ENCODE measurements around the gene CGREF1.
A peak's percentile ranks its signal among the peaks of the same experiment; 100 is the strongest.
"Not testable (repeated sequence)": the region's sequence is repeated elsewhere in the genome, so short reads cannot be mapped to it uniquely, and the experiment has no call there.

CGREF1 gene

DNA sequence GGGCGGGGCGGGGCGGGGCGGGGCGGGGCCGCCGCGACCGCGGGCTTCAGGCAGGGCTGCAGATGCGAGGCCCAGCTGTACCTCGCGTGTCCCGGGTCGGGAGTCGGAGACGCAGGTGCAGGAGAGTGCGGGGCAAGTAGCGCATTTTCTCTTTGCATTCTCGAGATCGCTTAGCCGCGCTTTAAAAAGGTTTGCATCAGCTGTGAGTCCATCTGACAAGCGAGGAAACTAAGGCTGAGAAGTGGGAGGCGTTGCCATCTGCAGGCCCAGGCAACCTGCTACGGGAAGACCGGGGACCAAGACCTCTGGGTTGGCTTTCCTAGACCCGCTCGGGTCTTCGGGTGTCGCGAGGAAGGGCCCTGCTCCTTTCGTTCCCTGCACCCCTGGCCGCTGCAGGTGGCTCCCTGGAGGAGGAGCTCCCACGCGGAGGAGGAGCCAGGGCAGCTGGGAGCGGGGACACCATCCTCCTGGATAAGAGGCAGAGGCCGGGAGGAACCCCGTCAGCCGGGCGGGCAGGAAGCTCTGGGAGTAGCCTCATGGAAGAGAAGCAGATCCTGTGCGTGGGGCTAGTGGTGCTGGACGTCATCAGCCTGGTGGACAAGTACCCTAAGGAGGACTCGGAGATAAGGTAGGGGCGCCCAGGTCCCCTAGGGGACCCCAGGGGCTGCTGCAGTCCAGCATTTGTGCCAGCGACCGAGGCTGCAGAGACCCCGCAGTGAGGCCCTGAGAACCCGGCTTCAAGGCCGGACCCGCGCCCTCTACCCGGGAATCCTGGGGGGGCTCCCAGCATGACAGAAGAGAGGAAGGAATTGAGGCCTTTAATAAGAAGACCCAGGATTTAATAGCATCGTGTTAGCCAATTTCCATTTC is 32.0 kb downstream of the CGREF1 start, which contains the start of gene KHK:
TSS of gene KHK (plus strand) at position 49 of the 870 bp plus-strand sequence. CDS start at position 537, 488 bp downstream.
- DNase-seq: no peak

DNA sequence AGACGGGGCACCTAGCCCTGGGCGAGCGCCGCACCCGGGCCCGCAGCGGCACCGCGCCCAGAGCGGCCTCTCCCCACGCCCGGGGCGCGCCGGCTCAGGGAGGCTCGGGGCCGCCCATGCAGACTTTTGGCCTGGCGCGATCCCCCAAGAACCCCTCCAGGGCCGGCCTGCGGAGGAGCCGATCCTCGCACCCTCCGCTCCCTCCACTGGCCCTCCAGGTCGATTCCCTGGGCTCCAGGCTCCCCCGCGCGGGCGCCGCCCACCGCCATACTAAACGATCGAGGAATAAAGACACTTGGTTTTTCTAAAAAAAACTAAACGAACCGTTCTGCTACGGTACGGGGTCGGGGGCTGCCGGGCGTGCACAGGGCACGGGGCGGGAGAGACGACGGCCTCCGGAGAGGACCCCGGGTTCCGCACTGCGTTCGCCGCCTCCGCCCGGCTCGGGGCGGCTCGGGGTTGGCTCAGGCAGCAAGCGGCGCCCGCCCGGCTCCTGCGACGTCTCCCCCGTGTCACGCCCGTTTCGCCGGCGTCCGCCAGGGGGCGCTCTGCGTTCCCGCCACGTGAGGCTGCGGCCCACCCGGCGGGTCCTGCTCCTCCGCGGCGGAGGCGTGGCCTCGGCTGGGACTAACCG is 32.7 kb downstream of the CGREF1 start:
- peak; percentile 98 for DNase-seq

GRCh38 chr2:27085673-27086089 is 33.2 kb downstream of the CGREF1 start:
- peak; percentile 85 for DNase-seq

- no peak for DNase-seq
Observed at GRCh38 chr2:27085062-27085672, 33.8 kb downstream of the CGREF1 start.

GRCh38 chr2:27084297-27085061 is 34.4 kb downstream of the CGREF1 start:
- DNase-seq: no peak

DNA sequence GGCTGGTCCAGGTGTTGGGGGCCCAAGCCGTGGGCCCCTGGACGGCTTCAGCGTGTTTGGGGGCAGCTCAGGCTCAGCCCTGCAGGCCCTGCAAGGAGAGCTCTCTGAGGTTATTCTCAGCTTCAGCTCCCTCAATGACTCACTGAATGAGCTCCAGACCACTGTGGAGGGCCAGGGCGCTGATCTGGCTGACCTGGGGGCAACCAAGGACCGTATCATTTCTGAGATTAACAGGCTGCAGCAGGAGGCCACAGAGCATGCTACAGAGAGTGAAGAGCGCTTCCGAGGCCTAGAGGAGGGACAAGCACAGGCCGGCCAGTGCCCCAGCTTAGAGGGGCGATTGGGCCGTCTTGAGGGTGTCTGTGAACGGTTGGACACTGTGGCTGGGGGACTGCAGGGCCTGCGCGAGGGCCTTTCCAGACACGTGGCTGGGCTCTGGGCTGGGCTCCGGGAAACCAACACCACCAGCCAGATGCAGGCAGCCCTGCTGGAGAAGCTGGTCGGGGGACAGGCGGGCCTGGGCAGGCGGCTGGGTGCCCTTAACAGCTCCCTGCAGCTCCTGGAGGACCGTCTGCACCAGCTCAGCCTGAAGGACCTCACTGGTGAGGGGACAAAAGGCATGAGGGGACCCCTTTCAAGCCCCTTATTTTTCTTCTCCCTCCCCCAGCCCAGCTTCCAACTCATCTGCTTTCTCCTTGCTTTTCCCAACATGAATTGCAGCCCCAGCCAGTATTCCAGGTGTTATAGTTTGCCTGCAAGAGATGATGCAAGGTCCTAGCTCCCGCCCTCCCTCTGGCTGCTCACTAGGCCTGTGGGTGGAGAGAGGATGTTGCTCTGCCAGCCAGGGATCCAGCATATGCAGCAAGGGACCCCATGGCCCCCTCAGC is 35.3 kb downstream of the CGREF1 start:
- DNase-seq: no peak

GRCh38 chr2:27082773-27083409 is 36.0 kb downstream of the CGREF1 start:
- no peak for DNase-seq

DNA sequence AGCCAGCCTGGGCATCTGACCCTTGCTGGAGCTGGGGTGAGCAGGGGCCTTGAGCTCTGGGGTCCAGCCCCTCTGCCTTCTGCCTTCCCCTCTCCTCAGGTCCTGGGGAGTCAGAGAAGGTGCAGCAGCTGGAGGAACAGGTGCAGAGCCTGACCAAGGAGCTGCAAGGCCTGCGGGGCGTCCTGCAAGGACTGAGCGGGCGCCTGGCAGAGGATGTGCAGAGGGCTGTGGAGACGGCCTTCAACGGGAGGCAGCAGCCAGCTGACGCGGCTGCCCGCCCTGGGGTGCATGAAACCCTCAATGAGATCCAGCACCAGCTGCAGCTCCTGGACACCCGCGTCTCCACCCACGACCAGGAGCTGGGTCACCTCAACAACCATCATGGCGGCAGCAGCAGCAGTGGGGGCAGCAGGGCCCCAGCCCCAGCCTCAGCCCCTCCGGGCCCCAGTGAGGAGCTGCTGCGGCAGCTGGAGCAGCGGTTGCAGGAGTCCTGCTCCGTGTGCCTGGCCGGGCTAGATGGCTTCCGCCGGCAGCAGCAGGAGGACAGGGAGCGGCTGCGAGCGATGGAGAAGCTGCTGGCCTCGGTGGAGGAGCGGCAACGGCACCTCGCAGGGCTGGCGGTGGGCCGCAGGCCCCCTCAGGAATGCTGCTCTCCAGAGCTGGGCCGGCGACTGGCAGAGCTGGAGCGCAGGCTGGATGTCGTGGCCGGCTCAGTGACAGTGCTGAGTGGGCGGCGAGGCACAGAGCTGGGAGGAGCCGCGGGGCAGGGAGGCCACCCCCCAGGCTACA is 36.8 kb downstream of the CGREF1 start:
- no peak for DNase-seq

DNA sequence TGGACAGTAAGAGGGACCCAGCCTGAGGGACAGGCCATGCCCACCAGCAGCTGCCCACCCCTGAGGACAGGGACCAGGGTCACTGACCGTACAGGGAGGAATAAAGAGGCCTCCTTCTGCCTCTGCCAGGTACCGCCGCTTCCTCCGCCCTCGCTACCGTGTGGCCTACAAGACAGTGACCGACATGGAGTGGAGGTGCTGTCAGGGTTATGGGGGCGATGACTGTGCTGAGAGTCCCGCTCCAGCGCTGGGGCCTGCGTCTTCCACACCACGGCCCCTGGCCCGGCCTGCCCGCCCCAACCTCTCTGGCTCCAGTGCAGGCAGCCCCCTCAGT is 38.4 kb downstream of the CGREF1 start:
- DNase-seq: no peak

DNA sequence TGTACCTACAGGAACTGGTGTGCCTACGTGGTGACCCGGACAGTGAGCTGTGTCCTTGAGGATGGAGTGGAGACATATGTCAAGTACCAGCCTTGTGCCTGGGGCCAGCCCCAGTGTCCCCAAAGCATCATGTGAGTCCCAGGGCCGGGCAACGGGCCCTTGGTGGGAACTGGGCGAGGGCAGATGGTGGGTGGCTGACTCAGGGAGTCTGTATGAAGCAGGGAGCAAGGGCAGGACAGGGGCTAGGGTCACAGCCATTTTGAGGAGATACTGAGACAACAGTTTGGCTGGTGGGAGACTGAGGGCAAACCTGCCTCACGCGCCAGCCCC is 38.8 kb downstream of the CGREF1 start:
- no peak for DNase-seq

- DNase-seq: no peak
Observed at GRCh38 chr2:27079233-27080139, 39.4 kb downstream of the CGREF1 start.

DNA sequence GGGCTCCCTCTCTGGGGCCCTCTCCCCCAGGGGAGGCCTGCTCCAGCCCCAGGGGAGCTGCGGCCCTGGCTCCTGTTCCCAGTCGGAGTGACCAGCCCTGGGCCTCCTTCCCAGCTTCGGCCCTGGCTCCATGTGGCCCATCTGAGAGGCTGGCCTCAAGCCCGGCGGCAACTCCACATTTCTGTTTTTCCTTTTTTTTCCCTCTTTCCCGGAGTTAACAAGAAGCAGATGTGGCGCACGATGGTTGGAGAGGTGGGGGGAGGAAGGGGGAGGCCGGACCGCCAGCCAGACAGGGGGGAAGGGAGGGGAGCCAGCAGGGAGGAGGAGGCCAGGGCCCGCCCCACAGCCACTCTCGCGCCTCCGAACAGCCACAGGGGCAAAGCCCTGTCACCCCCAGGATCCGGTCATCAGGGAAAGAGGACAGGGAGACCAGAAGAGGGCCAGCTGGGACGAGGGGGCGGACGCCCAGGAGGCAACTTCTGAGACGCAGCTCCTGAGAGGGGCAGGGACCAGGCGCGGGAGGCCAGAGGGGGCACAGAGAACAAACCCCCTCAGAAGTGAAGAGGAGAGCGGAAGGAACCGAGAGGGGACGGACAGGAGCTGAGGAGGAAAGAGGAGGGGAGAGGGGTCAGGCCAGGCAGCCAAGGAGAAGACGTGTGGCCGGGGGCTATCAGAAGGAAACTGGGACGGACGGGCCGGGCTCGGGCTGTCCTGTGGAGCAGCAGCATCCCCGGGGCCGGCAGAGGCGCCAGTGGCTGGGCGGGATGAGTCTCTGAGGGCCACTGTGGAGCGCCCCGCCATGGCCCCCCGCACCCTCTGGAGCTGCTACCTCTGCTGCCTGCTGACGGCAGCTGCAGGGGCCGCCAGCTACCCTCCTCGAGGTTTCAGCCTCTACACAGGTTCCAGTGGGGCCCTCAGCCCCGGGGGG is 40.4 kb downstream of the CGREF1 start, which contains the start of gene EMILIN1:
TSS of gene EMILIN1 (plus strand) at position 349 of the 928 bp plus-strand sequence. CDS start at position 800, 451 bp downstream.
- peak; percentile 70 for DNase-seq

- DNase-seq: no peak
Observed at GRCh38 chr2:27077231-27077630, 41.7 kb downstream of the CGREF1 start.

DNA sequence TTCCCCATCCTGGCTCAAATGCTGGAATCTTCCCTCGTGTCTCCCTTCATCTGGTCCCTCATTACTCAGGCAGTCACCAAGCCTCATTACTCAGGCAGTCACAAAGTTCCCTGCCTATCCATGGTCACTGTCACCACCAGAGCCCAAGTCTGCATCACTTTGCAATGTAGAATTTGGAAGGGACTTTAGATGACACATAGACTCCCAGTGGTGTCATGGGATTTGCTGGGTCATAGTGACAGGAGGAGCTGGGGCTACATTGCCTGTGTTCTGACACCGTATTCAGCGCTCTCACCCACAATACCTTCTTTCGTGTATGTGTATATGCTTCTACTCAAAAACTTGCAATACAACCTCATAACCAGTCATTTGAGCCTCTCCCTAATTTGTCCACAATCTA is 42.6 kb downstream of the CGREF1 start:
- no peak for DNase-seq

- DNase-seq: not testable (repeated sequence)
Observed at GRCh38 chr2:27075566-27075871, 43.4 kb downstream of the CGREF1 start.

DNA sequence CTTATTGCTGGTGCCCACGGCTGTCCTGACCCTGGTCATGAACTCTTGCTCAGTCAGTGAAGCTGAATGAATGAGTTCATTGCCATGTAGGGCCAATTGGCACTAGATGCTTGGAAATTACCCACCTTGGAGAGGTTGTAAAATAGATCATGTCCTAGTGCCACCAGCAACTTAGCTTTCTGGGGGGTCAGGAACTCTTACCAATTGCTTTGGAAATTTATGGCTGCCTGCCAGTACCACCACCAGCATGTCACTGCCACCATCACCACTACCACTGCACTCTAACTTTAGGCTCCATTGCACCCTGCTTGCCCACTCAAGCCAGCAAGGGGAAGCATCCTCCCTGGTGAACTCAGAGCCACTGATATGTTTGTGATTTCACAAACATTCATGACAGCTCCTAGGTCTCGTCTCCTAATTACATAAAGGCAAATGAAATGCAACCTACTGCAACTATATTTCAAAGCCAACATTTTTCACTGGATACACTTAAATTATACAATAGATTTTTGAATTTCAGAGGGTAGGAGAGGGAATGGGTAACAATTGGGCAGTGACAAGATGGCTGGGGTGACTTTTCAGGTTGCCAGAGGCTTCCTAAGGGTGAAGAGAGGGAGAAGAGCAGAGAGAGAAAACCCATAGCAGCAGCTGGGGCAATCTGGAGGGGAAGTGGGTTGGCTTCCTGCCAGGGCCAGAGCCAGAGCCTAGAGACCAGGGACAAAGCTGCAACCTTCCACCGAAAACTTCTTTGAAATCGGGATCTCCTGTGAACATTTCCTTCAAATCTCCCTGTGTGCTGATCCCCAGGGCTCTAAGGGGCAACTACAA is 44.0 kb downstream of the CGREF1 start:
- DNase-seq: no peak

GRCh38 chr2:27073782-27074181 is 45.1 kb downstream of the CGREF1 start:
- no peak for DNase-seq

DNA sequence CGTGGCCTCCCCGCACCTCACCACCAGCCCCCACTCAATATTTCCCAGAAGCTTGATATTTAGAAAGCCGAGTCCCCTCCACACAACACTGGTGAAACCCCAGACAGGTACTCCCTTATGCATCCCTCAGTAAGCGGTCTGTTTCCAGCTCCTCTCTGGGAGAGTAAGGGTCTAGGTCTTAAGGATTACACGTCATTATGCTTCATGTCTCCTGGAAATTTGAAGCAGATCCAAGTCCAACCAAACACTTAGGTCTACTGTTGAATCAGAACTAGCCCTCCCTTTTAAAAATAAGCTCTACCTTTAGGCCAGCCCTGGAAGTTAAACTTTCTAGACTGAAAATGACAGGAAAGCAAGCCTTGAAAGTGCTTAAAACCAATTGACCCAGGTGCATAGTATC is 46.0 kb downstream of the CGREF1 start:
- DNase-seq: no peak
